GM12878 (cell line): ENCODE results near the gene LRRC52. TPM values are rescaled to one million over a fixed set of nuclear protein-coding genes. Genes with fewer than 3 reads are reported as not detected.

Experiments
- ATAC-seq: fragments of 200-7000 bp; cut with Tn5 transposase; 3 replicates; pipeline ENCODE4 v1.9.1; 2020; ENCODE audit warnings: mild to moderate bottlenecking, moderate library complexity
- BruUV-seq: library from RNA; stranded (reverse); fragments of 400-500 nt; replicated peaks from 2 replicates; lab custom pipeline; 2021; lab: Mats Ljungman, UMichigan
- CTCF ChIA-PET: fragments of 300-600 bp; sonication (Branson Sonifier 250); formaldehyde crosslinking; extraction: SDS; loops from one replicate; lab custom pipeline; 2021; ENCODE audit warnings: inconsistent platforms; lab: Yijun Ruan, JAX
- POLR2A ChIA-PET: fragments of 350-600 bp; formaldehyde crosslinking; extraction: SDS; loops from one replicate; lab custom pipeline; 2021; ENCODE audit warnings: inconsistent platforms; lab: Charles Lee
- RAD21 ChIA-PET: fragments of 300-600 bp; sonication (Branson Sonifier 250); formaldehyde crosslinking; loops from one replicate; lab custom pipeline; 2023; ENCODE audit warnings: antibody characterized with exemption; ENCODE audit not compliant: unreplicated experiment; lab: Charles Lee
- SMC1A ChIA-PET: fragments of 300-600 bp; sonication (Branson Sonifier 250); formaldehyde crosslinking; loops from one replicate; lab custom pipeline; 2023; ENCODE audit not compliant: unreplicated experiment, uncharacterized antibody; lab: Charles Lee
- DNase-seq: peaks from one replicate; pipeline ENCODE4 v3.0.0-alpha.2; 2011; ENCODE audit warnings: low read depth, low spot score
- FAIRE-seq: peaks from 3 replicates; lab custom pipeline; 2011; peaks lifted over from hg19 to GRCh38; lab: Jason Lieb, UNC
- H2AFZ ChIP-seq: 2 replicates; pipeline ENCODE4 v1.6.0; 2011; ENCODE audit warnings: low read depth, low read length, control low read depth; ENCODE audit not compliant: control insufficient read depth
- H3K27ac ChIP-seq: 2 replicates; pipeline ENCODE4 v1.5.1; 2011; ENCODE audit warnings: control low read depth; ENCODE audit not compliant: control insufficient read depth, insufficient read depth
- H3K27me3 ChIP-seq, 2 experiments: replicated peaks in 1 of 2; 2 replicates each; pipeline versions ENCODE4 v1.6.0 to v1.6.1; 2011; ENCODE audit warnings: low read length in 1 of 2; ENCODE audit not compliant: control insufficient read depth in 2 of 2, insufficient read depth in 2 of 2
- H3K36me3 ChIP-seq, 2 experiments: 2 replicates each; pipeline ENCODE4 v1.5.1; 2011; ENCODE audit warnings: low read length in 1 of 2; ENCODE audit not compliant: control insufficient read depth in 2 of 2, insufficient read depth in 2 of 2
- H3K4me1 ChIP-seq: 2 replicates; pipeline ENCODE4 v1.6.1; 2011; ENCODE audit warnings: mild to moderate bottlenecking, low read length, moderate library complexity, mixed read lengths; ENCODE audit not compliant: control insufficient read depth, insufficient read depth
- H3K4me2 ChIP-seq: 2 replicates; pipeline ENCODE4 v1.6.0; 2011; ENCODE audit warnings: control low read depth; ENCODE audit not compliant: control insufficient read depth, insufficient read depth
- H3K4me3 ChIP-seq: fragments of 200-600 bp; sonication (generic); 2 replicates; pipeline ENCODE4 v1.5.1; 2016
- H3K79me2 ChIP-seq: 2 replicates; pipeline ENCODE4 v1.6.0; 2011; ENCODE audit warnings: low read length; ENCODE audit not compliant: control insufficient read depth, insufficient read depth
- H3K9ac ChIP-seq: 2 replicates; pipeline ENCODE4 v1.8.0; 2011; ENCODE audit warnings: low read length, control low read depth, mixed read lengths; ENCODE audit not compliant: control insufficient read depth, insufficient read depth
- H3K9me3 ChIP-seq: replicated peaks from 3 replicates; pipeline ENCODE4 v1.5.1; 2011; ENCODE audit warnings: mild to moderate bottlenecking, low read length; ENCODE audit not compliant: control insufficient read depth, insufficient read depth
- H4K20me1 ChIP-seq: 2 replicates; pipeline ENCODE4 v1.6.0; 2011; ENCODE audit not compliant: control insufficient read depth, insufficient read depth
- HCFC1 ChIP-seq: fragments of 150-350 bp; IDR thresholded peaks from 2 replicates; pipeline ENCODE4 v1.6.1; 2014; ENCODE audit warnings: low read length
- MTA3 ChIP-seq: IDR thresholded peaks from 2 replicates; pipeline ENCODE4 v1.6.1; 2012; ENCODE audit warnings: low read length, inconsistent platforms, borderline replicate concordance
- TCF7 ChIP-seq: IDR thresholded peaks from 2 replicates; pipeline ENCODE4 v1.6.1; 2014; ENCODE audit warnings: antibody characterized with exemption, borderline replicate concordance
- WGBS: methylation state at CpG from one replicate; pipeline ENCODE4 v1.1.6; 2016; ENCODE audit warnings: low lambda C conversion rate; ENCODE audit not compliant: insufficient replicate concordance, insufficient coverage; ENCODE audit errors: missing lambda C conversion rate; 5-methylcytosine and 5-hydroxymethylcytosine counted together
- in situ Hi-C: fragments of 300-500 bp; cut with MboI; formaldehyde crosslinking; loops from 9 replicates; pipeline ENCODE4 v1.14.3; 2018; ENCODE audit warnings: mixed read lengths
- intact Hi-C: fragments of 100-400 bp; cut with micrococcal nuclease; formaldehyde crosslinking; loops from one replicate; pipeline ENCODE4 v1.14.2; 2022; ENCODE audit not compliant: unreplicated experiment
- polyA plus RNA-seq, 11 experiments: library from polyadenylated mRNA; depleted of rRNA in 4 of 11; unstranded in 6 of 11; stranded (reverse) in 5 of 11; fragments of >200 nt; fragmentation: Nextera tagmentation in 4 of 11; fragmentation: Illumina TruSeq in 1 of 11; extraction: Ambion mirVana in 4 of 11; extraction: Trizol in 1 of 11; gene quantifications; 1 replicate in 1 of 11; 2 replicates in 10 of 11; pipeline versions ENCODE4 v1.2.1 to v1.2.3, GENCODE V29; 2011 to 2016; ENCODE audit warnings: inconsistent platforms in 2 of 11, missing spikeins in 2 of 11, low read depth in 1 of 11
- total RNA-seq, 4 experiments: library from RNA; depleted of rRNA in 3 of 4; stranded (reverse); fragments of >200 nt in 3 of 4; fragmentation: Illumina TruSeq in 1 of 4; extraction: Trizol in 1 of 4; gene quantifications; 2 replicates each; pipeline versions ENCODE4 v1.2.1 to v1.2.3, GENCODE V29; 2013 to 2021
- TF ChIP-seq, protein P1 (sequence below): fragments of 450-650 bp; IDR thresholded peaks from 2 replicates; pipeline ENCODE4 v1.6.1; 2016; ENCODE audit warnings: mild to moderate bottlenecking, moderate library complexity, borderline replicate concordance

LRRC52 gene
- total and polyA plus RNA-seq, 10 of the 15 experiments (the other 5 are each of a cell fraction or from before 2014, with no cell fraction given) = not detected

DNA sequence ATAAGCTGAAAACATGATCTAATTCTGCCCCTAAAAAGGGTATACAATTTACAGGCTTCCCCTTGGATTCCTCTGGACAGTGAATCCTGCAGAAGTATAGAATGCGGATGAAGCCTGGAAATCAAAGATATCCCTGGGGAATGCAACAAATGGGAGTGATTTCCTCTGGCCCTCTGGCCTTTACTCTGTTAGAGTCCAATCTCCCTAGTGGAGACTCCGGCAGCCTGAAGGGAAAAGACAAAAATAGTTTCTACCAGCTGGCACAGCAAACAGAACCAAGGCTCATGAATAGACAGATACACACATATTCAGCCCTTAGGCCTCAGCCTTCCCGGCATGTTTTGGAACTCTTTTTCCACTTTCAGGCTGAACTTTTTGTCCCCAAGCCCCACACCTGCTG lies 3.9 kb upstream of the LRRC52 start:
- CTCF ChIA-PET = no interaction called here
- RAD21 ChIA-PET = no interaction called here
- no peak overlapping the region for H3K9ac ChIP-seq
- no peak for FAIRE-seq
- H3K4me1 ChIP-seq = no peaks in the 10 kb centered on the region
- no peaks in the 10 kb centered on the region for H3K36me3 ChIP-seq
- in situ Hi-C loops = no loop called here
- no TSS peak for BruUV-seq
- POLR2A ChIA-PET = no interaction called here
- SMC1A ChIA-PET = no interaction called here
- H3K4me2 ChIP-seq = no peak overlapping the region
- WGBS = 46% methylated on average over 3 of the region's 3 CpGs
- no peaks in the 10 kb centered on the region for H3K79me2 ChIP-seq
- DNase-seq = no peak
- no peak for ATAC-seq
- TF ChIP-seq, protein P1, sequence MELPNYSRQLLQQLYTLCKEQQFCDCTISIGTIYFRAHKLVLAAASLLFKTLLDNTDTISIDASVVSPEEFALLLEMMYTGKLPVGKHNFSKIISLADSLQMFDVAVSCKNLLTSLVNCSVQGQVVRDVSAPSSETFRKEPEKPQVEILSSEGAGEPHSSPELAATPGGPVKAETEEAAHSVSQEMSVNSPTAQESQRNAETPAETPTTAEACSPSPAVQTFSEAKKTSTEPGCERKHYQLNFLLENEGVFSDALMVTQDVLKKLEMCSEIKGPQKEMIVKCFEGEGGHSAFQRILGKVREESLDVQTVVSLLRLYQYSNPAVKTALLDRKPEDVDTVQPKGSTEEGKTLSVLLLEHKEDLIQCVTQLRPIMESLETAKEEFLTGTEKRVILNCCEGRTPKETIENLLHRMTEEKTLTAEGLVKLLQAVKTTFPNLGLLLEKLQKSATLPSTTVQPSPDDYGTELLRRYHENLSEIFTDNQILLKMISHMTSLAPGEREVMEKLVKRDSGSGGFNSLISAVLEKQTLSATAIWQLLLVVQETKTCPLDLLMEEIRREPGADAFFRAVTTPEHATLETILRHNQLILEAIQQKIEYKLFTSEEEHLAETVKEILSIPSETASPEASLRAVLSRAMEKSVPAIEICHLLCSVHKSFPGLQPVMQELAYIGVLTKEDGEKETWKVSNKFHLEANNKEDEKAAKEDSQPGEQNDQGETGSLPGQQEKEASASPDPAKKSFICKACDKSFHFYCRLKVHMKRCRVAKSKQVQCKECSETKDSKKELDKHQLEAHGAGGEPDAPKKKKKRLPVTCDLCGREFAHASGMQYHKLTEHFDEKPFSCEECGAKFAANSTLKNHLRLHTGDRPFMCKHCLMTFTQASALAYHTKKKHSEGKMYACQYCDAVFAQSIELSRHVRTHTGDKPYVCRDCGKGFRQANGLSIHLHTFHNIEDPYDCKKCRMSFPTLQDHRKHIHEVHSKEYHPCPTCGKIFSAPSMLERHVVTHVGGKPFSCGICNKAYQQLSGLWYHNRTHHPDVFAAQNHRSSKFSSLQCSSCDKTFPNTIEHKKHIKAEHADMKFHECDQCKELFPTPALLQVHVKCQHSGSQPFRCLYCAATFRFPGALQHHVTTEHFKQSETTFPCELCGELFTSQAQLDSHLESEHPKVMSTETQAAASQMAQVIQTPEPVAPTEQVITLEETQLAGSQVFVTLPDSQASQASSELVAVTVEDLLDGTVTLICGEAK = no peak
- no peak for TF ChIP-seq TCF7
- no peak for TF ChIP-seq HCFC1
- no peak for TF ChIP-seq MTA3
- peaks cover 2 to 3% of the 10 kb centered on the region in 2 experiments; a peak in 3 of 4 replicates for H3K27me3 ChIP-seq
- no peak overlapping the region for H3K27ac ChIP-seq
- no peaks in the 10 kb centered on the region for H4K20me1 ChIP-seq
- no peak overlapping the region for H2AFZ ChIP-seq
- intact Hi-C loops = no loop called here
- H3K9me3 ChIP-seq = no peaks in the 10 kb centered on the region
- H3K4me3 ChIP-seq = no peak overlapping the region
